Caco-2 (cell line): ENCODE measurements around the gene DMAP1. TPM values are rescaled to one million over a fixed set of nuclear protein-coding genes. Genes with fewer than 3 reads are reported as not detected.

Experiments used
- BruUV-seq: library from RNA; stranded (reverse); fragments of 400-500 nt; replicated peaks from 2 replicates; lab custom pipeline; 2021; lab: Mats Ljungman, UMichigan
- CTCF ChIA-PET: fragments of 300-600 bp; sonication (Branson Sonifier 250); formaldehyde crosslinking; loops from one replicate; lab custom pipeline; 2022; ENCODE audit warnings: antibody characterized with exemption; lab: Charles Lee
- POLR2A ChIA-PET: fragments of 300-600 bp; sonication (Branson Sonifier 250); formaldehyde crosslinking; loops from one replicate; lab custom pipeline; 2022; ENCODE audit warnings: antibody characterized with exemption; lab: Charles Lee
- DNase-seq, 2 experiments: peaks; one replicate each; pipeline versions ENCODE4 v3.0.0 to v3.0.0-alpha.2; 2020 to 2022
- H3K27me3 ChIP-seq: replicated peaks from 2 replicates; pipeline ENCODE4 v1.6.0; 2011; ENCODE audit warnings: low read length; ENCODE audit not compliant: control insufficient read depth, insufficient read depth
- H3K36me3 ChIP-seq: 2 replicates; pipeline ENCODE4 v1.5.1; 2011; ENCODE audit warnings: low read length; ENCODE audit not compliant: control insufficient read depth, insufficient read depth
- H3K4me1 ChIP-seq: fragments of 250-450 bp; sonication (Bioruptor Pico); 2 replicates; pipeline ENCODE4 v1.5.1; 2020; ENCODE audit warnings: mild to moderate bottlenecking
- H3K4me3 ChIP-seq: 2 replicates; pipeline ENCODE4 v1.5.1; 2011; ENCODE audit warnings: low read depth, mild to moderate bottlenecking, control low read depth, low read length
- H3K9me3 ChIP-seq: fragments of 250-450 bp; sonication (Bioruptor Pico); 2 replicates; pipeline ENCODE4 v1.5.1; 2020; ENCODE audit warnings: mild to moderate bottlenecking, moderate library complexity
- H3K27ac Mint-ChIP-seq: one replicate; pipeline ENCODE4 v1.8.0; 2022; ENCODE audit warnings: mixed read lengths; ENCODE audit not compliant: unreplicated experiment
- H3K27me3 Mint-ChIP-seq: one replicate; pipeline ENCODE4 v1.8.0; 2022; ENCODE audit warnings: mixed read lengths; ENCODE audit not compliant: insufficient read depth, unreplicated experiment
- H3K36me3 Mint-ChIP-seq: one replicate; pipeline ENCODE4 v1.8.0; 2022; ENCODE audit warnings: mild to moderate bottlenecking, mixed read lengths; ENCODE audit not compliant: insufficient read depth, unreplicated experiment
- H3K4me1 Mint-ChIP-seq: one replicate; pipeline ENCODE4 v1.8.0; 2022; ENCODE audit warnings: low read depth, mixed read lengths; ENCODE audit not compliant: unreplicated experiment
- H3K4me3 Mint-ChIP-seq: one replicate; pipeline ENCODE4 v1.8.0; 2022; ENCODE audit warnings: mild to moderate bottlenecking, moderate library complexity, mixed read lengths; ENCODE audit not compliant: unreplicated experiment
- H3K9me3 Mint-ChIP-seq: one replicate; pipeline ENCODE4 v1.8.0; 2022; ENCODE audit warnings: mixed read lengths; ENCODE audit not compliant: unreplicated experiment
- intact Hi-C: fragments of 100-400 bp; cut with micrococcal nuclease; formaldehyde crosslinking; loops from one replicate; pipeline ENCODE4 v1.10.0; 2022; ENCODE audit not compliant: unreplicated experiment
- total RNA-seq: library from RNA; stranded (reverse); gene quantifications from 2 replicates; pipeline ENCODE4 v1.2.3, GENCODE V29; 2022
- TF ChIP-seq, protein P1 (sequence below), 2 experiments: fragments of 200-600 bp in 1 of 2; IDR thresholded peaks; 1 replicate in 1 of 2; 2 replicates in 1 of 2; pipeline versions ENCODE4 v1.5.1 to v1.8.0; 2011 to 2022; ENCODE audit warnings: antibody characterized with exemption in 1 of 2, control low read depth in 1 of 2, inconsistent platforms in 1 of 2, low read depth in 1 of 2, low read length in 1 of 2, mild to moderate bottlenecking in 1 of 2, moderate library complexity in 1 of 2; ENCODE audit not compliant: insufficient read depth in 1 of 2, severe bottlenecking in 1 of 2, unreplicated experiment in 1 of 2

Gene DMAP1
- total RNA-seq, 1 experiment from 2014 or later: 40.4 TPM

DNA sequence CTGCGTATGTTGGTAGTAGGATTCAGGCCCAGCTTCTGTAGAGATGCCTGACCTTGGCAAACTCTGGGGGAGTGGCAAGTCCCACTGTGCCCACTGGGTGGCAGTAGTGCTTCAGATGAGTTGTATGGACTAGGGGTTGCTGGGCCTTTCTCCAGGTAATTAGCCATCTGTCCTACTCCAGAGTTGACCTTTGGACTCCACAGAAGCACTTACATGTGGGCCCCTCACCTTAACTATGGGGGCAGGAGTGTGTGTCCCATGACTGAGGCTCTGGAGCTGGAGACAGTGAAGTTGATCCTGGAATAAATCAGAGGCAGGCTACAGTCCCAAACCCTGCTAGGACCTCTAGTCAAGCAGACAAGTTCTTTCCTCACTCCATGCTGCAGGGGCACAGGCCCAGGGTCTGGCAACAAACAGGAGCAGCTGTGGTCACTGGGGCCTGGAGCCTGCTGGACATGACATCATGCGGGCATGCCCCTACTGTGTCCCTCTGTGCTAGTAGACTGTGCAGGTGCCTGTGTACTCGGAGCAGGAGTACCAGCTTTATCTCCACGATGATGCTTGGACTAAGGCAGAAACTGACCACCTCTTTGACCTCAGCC lies 4.6 kb downstream of the DMAP1 start:
- no TSS peak for BruUV-seq
- H3K27me3 Mint-ChIP-seq: no peaks in the 10 kb centered on the region
- intact Hi-C loops: loop anchor here (1.0 to 5.0 kb wide), 5 partner anchors 76 to 434 kb away; no protein-coding TSS in a partner anchor

DNA sequence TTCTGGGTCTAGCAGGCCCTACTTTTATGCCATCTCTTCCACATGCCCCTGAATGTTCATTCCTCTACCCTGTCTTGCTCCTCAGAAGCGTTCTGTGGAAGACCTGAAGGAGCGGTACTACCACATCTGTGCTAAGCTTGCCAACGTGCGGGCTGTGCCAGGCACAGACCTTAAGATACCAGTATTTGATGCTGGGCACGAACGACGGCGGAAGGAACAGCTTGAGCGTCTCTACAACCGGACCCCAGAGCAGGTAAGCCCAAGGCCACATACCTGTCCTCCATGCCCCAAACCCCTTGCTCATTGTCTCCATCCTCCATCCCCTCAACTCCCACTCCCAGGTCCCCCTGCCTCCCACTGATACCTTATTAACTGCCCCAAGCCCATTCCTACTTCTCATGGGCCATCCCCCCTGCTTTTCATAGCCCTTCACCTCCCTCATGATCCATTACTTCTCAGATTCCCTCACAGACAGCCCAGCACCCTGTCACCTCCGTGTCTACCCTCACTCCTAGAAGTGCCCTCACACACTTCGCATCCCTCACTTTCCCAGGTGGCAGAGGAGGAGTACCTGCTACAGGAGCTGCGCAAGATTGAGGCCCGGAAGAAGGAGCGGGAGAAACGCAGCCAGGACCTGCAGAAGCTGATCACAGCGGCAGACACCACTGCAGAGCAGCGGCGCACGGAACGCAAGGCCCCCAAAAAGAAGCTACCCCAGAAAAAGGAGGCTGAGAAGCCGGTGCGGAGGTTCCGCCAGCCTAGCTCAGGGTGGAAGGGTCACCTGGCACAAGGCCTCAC lies 5.4 kb downstream of the DMAP1 start:
- Histone ChIP-seq H3K4me1 (peaks cover 6% of the 10 kb centered on the region), H3K4me3 (no peak overlapping the region), H3K27me3 (no peaks in the 10 kb centered on the region), H3K36me3 (0 out of 2 replicates have a peak, but pooled peaks cover 2% of the 10 kb centered on the region), H3K9me3 (no peaks in the 10 kb centered on the region)
- H3K27me3 Mint-ChIP-seq: no peaks in the 10 kb centered on the region
- intact Hi-C loops: loop anchor here (5.0 kb wide), 3 partner anchors 144 to 434 kb away; no protein-coding TSS in a partner anchor
- H3K36me3 Mint-ChIP-seq: peaks cover 14% of the 10 kb centered on the region
- POLR2A ChIA-PET: interaction anchor here (1.2 kb wide), 1 partner anchor 76 kb away, joined by 3 read pairs; no protein-coding TSS in a partner anchor
- H3K9me3 Mint-ChIP-seq: no peaks in the 10 kb centered on the region
- CTCF ChIA-PET: interaction anchor here (0.9 to 1.7 kb wide), 9 partner anchors 11 to 434 kb away, joined by 3 to 21 read pairs (median 4); no protein-coding TSS in a partner anchor
- no peak overlapping the region for H3K4me3 Mint-ChIP-seq
- peaks cover 5% of the 10 kb centered on the region for H3K4me1 Mint-ChIP-seq
- no TSS peak for BruUV-seq
- no peak for DNase-seq
- TF ChIP-seq, protein P1, sequence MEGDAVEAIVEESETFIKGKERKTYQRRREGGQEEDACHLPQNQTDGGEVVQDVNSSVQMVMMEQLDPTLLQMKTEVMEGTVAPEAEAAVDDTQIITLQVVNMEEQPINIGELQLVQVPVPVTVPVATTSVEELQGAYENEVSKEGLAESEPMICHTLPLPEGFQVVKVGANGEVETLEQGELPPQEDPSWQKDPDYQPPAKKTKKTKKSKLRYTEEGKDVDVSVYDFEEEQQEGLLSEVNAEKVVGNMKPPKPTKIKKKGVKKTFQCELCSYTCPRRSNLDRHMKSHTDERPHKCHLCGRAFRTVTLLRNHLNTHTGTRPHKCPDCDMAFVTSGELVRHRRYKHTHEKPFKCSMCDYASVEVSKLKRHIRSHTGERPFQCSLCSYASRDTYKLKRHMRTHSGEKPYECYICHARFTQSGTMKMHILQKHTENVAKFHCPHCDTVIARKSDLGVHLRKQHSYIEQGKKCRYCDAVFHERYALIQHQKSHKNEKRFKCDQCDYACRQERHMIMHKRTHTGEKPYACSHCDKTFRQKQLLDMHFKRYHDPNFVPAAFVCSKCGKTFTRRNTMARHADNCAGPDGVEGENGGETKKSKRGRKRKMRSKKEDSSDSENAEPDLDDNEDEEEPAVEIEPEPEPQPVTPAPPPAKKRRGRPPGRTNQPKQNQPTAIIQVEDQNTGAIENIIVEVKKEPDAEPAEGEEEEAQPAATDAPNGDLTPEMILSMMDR (IDR thresholded peaks at IDR 0.05; ENCODE audit: insufficient read depth in 1 of 2, low read depth in 1 of 2, low read length in 1 of 2, severe bottlenecking in 1 of 2, unreplicated experiment in 1 of 2): no peak
- peak overlapping the region; percentile 1 for H3K27ac Mint-ChIP-seq

More for the DNA sequence above, 4.6 kb downstream of the DMAP1 start:
- H3K4me1 Mint-ChIP-seq: peaks cover 7% of the 10 kb centered on the region
- DNase-seq: peak; percentile 87
- peaks cover 6% of the 10 kb centered on the region for H3K4me1 ChIP-seq
- no peaks in the 10 kb centered on the region for H3K9me3 ChIP-seq
- H3K27ac Mint-ChIP-seq: peak overlapping the region; percentile 1
- TF ChIP-seq, protein P1 (IDR thresholded peaks at IDR 0.05; ENCODE audit: insufficient read depth in 1 of 2, low read depth in 1 of 2, low read length in 1 of 2, severe bottlenecking in 1 of 2, unreplicated experiment in 1 of 2): peak; percentile 81 to 86
- 0 out of 2 replicates have a peak, but pooled peaks cover 2% of the 10 kb centered on the region for H3K36me3 ChIP-seq
- no peak overlapping the region for H3K4me3 Mint-ChIP-seq
- no peaks in the 10 kb centered on the region for H3K9me3 Mint-ChIP-seq
- ChIA-PET CTCF (interaction anchor here (0.5 to 1.7 kb wide), 16 partner anchors 10 to 435 kb away, joined by 3 to 21 read pairs (median 4); no protein-coding TSS in a partner anchor), POLR2A (no interaction called here)
- peaks cover 14% of the 10 kb centered on the region for H3K36me3 Mint-ChIP-seq
- H3K27me3 ChIP-seq: no peaks in the 10 kb centered on the region
- no peak overlapping the region for H3K4me3 ChIP-seq

DNA sequence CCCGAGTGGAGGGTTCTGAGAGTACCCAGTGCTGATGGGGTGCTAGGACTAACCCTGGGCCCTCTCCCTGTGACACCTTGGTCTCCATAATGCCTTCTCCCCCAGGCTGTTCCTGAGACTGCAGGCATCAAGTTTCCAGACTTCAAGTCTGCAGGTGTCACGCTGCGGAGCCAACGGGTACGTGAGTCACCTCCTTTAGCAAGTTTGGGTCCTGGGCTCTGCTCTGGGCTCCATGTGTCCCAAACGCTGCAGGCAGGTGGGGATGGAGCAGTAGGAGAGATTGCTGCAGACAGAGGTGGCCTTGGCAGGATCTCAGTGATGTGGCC lies 6.0 kb downstream of the DMAP1 start:
- no peak overlapping the region for H3K4me3 ChIP-seq
- TF ChIP-seq, protein P1 (IDR thresholded peaks at IDR 0.05; ENCODE audit: insufficient read depth in 1 of 2, low read depth in 1 of 2, low read length in 1 of 2, severe bottlenecking in 1 of 2, unreplicated experiment in 1 of 2): no peak
- no TSS peak for BruUV-seq
- H3K27me3 Mint-ChIP-seq: no peaks in the 10 kb centered on the region
- ChIA-PET POLR2A (interaction anchor here (1.2 kb wide), 1 partner anchor 75 kb away, joined by 3 read pairs; no protein-coding TSS in a partner anchor), CTCF (no interaction called here)
- no peaks in the 10 kb centered on the region for H3K27me3 ChIP-seq
- no peak for DNase-seq
- H3K36me3 Mint-ChIP-seq: peaks cover 14% of the 10 kb centered on the region
- H3K9me3 Mint-ChIP-seq: no peaks in the 10 kb centered on the region
- H3K4me3 Mint-ChIP-seq: no peak overlapping the region
- no peak overlapping the region for H3K27ac Mint-ChIP-seq
- intact Hi-C loops: loop anchor here (5.0 kb wide), 3 partner anchors 143 to 433 kb away; no protein-coding TSS in a partner anchor
- H3K4me1 Mint-ChIP-seq: no peaks in the 10 kb centered on the region
- no peaks in the 10 kb centered on the region for H3K9me3 ChIP-seq
- 0 out of 2 replicates have a peak, but pooled peaks cover 2% of the 10 kb centered on the region for H3K36me3 ChIP-seq
- peaks cover 6% of the 10 kb centered on the region for H3K4me1 ChIP-seq
